ENCODE measurements around the gene SAYSD1.

DNA sequence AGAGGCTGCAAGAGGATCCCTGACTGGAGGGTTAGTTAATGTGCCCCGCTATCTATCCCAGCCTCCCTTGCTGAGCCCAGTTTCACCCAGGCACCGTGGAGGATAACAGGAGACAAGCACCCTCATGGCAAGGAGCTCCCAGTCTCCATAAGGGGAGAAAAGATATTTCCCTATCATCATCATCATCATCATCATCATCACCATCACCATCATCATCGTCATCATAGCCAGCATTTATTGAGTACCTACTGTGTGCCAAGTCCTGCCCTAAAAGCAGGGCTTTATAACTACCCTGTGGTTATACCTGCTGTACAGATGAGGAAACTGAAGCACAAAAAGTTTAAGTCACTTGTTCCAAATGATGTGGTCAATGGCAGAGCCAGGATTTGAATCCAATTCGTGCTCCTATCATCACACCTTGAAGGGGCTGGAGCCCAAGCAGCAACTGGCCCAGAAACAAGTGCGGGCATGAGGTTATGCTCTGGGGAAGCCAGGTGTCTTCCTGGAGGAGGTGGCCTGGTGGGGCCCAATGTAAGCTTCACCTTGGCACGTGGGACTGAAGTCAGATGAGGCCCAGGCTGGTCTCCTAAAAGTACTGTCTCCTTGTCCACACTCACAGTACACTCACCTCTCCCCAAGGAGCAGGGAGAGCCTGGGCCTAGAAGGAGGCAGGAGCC lies 56.4 kb downstream of the SAYSD1 start:
- TF ChIP-seq EZH2phosphoT487 (IDR thresholded peaks at IDR 0.05; ENCODE audit: insufficient read depth, low read depth) (no peak), EZH2 (IDR thresholded peaks at IDR 0.05; ENCODE audit: insufficient read depth, poor library complexity, severe bottlenecking) (no peak)

Measured in GM23248 (cell line).